GM19455 (cell line): ENCODE measurements around the gene HPSE.
"Not testable (repeated sequence)": the region's sequence is repeated elsewhere in the genome, so short reads cannot be mapped to it uniquely, and the experiment has no call there.

Experiments
- ATAC-seq: cut with Tn5 transposase; IDR thresholded peaks from one replicate; pipeline ENCODE4 v1.9.1; 2021; ENCODE audit not compliant: unreplicated experiment

Gene HPSE

DNA sequence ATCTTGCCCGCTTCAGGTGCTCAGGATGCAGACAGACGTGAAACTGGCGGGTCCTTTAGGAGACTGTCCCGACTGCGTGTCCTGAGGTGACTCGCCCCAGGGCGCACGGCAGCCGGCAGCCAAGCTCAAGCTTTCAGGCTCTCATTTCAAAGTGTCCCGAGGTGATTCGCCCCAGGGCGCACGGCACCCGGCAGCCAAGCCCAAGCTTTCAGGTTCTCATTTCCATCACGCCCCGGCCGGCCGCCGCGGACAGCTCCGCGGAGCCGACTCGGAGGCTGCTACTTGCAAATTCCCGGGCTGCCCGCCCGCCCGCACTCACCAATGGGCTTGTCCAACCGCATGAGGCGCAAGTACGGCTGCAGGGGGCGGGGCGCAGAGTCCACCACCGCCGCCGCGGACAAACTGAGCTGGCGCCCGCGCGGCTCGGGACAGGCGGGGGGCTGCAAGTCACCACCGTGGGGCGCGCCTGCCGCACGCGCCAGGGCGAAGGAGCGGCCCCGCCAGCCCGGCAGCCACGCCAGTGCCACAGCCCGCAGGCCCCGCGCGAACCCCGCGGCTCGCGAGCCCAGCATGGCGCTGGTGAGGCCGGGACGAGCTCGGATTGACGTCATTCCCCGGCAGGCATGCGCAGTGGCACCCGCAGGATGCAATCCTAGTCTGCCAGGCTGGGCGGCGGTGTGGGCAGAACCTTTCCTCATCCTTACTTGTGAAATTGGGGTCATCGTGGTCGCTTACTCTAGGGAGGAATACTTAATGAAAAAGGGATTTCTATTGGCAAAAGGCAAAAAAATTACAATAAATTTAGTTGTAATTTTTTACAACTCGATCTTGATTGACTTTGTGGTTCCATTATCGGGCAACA, 50.2 kb downstream of the HPSE start, which contains the start of gene COQ2:
TSS of gene COQ2 (minus strand) at position 606 of the 862 bp plus-strand sequence. CDS start at position 572, 34 bp downstream.
- peak; percentile 85 for ATAC-seq

DNA sequence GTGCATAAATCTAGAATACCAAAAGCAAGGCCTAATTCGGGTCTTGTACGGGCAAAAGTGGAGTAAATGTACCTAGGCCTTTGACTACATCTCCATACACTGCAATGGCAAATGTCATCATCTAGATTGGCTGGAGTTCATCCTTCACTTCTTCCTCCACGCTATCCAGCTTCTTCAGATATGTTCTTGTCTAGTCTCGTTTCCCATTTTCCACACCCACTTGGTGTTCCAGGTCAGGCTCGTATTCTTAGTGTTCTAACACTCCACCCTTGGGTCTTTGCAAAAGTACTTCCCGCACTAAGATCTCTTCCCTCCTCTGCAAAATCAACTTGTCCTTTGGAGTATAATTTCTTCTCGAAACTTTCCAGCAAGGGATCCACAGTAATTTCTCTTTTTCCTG, 51.5 kb downstream of the HPSE start:
- ATAC-seq = no peak

DNA sequence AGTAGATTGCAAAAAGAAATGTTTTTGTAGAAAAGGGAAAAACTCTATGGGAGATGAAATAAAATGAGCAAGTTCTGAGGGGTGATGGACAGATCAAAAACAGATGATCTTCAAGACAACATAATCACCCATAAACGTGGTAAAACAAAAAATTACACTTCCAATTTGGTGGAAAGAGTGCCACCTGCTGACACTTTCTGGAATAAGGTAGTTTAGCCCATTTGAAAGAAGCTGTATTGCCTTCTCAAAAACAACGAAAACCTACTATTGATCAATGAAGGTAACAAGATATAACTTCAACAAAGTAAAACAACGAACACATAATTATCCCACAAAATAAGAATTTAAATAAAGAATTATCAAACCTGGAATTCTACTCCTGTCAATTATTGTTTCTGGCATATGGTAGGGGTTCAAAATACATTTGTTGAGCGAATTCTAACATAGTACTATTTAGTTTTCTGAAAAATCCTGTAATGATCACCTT, 52.6 kb downstream of the HPSE start:
- ATAC-seq = no peak

DNA sequence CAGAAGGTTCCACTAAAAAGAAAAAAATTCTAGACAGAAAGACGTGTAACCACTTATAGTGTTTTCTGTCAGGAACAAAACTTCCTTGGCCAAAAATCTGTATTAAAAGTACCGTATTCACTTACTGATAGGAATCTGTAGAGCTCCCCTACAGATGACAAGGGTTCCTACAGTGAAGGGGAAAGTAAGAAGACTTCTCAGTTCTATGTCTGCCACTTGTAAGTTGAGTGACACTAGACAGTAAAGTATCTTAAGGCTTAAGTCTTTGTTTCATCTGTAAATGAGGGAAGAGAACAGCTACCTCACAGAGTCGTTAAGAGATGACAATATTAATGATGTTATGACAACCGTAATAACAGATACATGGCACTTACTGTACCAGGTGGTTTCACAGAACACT, 53.3 kb downstream of the HPSE start:
- ATAC-seq = no peak

DNA sequence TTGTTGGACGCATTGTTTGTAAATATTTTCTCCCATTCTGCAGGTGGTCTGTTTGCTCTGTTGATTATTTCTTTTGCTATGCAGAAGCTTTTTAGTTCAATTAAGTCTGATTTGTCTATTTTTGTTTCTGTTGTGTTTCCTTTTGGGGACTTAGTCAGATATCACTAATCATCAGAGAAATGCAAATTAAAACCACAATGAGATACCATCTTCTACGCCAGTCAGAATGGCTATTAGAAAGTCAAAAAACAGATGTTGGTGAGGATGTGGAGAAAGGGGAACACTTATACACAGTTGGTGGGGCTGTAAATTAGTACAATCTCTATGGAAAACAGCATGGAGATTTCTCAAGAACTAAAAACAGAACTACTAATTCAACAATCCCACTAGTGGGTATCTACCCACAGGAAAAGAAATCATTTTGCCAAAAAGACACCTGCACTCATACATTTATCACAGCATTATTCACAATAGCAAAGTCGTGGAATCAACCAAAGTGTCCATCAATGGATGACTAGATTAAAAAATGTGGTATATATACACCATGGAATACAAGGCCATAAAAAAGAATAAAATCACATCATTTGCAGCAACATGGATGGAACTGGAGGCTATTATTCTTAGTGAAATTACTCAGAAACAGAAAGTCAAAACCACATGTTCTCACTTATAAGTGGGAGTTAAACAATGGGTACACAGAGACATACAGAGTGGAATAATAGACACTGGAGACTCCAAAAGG, 58.2 kb downstream of the HPSE start:
- ATAC-seq = peak; percentile 59

DNA sequence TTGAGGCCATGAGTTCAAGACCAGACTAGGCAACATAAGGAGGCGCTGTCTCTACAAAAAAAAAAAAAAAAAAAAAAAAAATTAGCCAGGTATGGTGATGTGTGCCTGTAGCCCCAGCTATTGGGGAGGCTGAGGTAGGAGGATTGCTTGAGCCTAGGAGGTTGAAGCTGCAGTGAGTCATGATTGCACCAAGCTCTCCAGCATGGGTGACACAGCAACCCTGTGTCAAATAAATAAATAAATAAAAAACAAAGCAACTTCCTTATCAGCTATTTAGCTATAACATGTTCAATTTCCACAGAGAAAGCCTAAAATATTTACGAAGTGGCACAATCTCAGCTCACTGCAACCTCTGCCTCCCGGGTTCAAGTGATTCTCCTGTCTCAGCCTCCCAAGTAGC, 60.7 kb downstream of the HPSE start:
- not testable (repeated sequence) for ATAC-seq

DNA sequence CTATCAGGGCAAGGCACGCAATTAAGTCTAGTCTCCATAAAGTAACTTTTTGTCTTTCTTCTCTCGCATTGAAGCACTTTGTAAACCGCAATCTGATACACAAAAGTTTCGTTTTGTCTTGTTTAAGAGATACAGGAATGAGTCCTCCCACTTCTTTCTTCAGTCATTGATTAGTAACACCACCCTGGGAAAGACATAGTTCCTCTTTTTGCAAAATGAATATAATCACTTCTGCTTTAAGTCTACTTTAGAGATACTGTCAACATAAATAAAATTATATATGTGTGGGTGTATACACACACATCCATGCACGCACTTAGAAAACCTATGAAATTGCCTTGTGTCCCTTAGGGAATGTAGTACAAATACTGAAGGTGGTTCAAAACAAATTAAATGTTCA, 61.7 kb downstream of the HPSE start:
- ATAC-seq = peak; percentile 86

DNA sequence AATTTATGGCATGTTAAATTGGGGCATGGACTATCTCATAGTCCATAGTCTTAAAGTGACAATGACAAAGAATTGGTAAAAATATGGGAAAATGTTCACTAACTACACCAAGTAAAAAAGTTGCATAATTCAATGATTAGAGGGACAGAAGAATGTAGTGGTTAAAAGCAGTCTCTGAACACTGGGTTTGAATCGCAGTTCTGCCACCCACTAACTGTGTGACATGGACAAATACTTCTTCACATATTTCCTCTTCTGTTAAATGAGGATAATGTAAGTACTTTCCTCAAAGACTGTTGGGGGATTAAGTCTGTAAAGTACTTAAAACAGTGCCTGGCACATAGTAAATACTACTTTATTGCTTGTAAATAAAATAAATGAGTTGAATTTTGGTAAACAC, 65.4 kb downstream of the HPSE start:
- no peak for ATAC-seq

DNA sequence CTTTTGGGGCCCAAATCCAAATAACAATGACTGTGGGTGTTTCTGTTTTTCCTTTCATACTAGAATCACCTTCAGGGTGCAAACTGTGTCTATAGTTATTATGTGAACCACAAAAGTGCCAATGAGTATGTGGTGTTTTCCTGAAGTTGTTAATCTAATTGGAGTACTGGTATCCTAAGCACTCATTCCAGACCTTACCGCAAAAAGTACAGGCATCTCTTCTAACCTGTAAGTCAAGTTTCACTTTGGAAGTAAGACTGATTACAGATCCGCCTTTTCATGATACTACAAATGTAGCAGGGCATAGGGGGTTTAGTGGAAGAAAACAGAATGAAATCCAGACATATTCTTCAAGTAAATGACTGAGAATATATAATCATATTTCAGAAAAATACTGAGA, 66.2 kb downstream of the HPSE start:
- no peak for ATAC-seq

DNA sequence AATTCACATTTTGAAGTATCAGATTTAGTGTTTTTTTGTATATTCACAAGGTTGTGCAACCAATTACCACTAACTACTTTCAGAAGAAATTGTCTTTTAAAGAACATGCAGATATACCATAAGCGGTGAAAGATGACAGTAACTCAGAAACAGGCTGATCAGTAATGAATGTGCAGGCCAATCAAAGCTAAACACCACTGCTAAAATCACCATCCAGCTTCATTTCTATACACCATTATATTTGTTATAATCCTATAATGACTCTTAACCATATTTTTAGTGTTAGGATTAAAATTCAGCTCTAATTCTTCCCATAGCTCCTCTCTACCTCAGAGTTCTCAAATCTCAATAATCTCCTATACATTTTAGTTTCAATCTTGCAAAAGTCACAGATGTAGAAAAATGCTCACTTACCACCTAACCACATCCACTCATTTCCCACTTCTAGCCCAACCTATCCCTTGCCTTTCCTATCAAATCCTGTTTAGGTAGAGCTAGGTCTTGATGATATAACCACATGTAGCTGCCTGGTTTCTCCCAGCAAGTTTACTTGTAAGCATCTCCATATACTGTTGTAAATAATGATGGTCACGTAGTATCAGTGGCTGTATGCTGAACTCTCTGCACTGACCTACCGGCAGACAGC, 66.7 kb downstream of the HPSE start:
- ATAC-seq = no peak

DNA sequence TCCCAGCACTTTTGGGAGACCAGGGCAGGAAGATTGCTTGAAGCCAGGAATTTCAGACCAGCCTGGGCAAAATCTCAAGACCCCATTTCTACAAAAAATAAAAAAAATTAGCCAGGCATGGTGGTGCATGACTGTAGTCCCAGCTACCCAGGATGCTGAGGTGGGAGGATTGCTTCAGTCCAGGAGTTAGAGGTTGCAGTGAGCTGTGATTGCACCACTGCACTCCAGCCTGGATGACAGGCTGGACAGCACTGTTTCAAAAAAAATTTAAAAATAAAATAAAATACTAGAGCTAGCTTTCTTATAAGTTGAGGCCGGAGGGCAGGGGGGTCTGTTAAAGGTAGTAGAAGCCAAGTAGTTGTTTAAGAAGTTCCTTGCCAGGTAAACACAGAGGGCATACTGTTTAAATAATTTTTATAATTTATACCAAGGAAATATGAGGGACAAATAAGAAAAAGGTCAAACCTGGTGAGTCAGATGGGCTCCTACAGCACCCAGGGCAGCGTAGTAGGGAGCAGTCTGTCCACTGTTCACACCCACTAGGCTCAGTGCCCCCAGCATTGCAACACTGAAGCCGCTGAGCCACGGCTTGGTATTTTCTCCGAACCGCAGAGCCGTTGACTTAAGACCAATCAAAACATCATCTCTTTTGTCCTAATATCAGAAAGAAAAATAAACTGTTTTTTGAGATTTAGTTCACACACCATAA, 67.4 kb downstream of the HPSE start:
- ATAC-seq = no peak

DNA sequence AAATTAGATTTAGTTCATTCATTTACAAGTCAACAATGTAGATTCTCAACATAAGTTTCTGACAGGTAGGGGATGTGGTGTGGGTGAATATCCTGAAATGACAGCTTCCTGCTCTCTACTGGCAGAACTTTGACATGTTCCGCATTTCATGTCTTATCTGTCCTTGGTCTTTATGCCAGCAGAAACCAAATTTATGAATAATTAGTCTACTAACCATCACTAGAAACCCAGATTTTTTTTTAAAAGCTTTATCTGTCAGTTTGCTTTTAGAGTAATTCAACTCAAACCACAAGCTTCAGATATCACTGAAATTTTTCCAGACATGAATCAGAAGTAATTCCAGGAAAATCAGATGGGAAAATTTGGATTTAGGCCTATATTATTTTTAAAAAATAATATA, 68.0 kb downstream of the HPSE start:
- ATAC-seq = no peak

DNA sequence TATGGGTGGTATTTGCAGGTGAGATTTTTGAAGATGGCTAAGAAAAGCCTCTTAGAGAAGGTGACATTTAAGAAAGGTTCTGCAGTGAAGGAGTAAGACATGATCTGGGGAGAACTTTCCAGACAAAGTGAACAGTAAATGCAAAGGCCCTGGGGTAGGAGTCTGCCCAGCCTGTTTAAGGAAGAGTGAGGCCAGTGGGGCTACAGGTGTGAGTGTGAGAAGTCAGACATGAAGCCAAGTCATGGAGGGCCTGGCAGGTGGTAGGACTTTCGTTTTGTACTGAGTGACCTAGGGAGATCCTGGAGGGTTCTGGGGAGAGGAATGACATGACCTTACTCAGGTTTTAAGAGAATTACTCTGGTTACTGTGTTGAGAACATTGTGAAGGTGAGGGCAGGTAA, 71.5 kb downstream of the HPSE start:
- no peak for ATAC-seq

DNA sequence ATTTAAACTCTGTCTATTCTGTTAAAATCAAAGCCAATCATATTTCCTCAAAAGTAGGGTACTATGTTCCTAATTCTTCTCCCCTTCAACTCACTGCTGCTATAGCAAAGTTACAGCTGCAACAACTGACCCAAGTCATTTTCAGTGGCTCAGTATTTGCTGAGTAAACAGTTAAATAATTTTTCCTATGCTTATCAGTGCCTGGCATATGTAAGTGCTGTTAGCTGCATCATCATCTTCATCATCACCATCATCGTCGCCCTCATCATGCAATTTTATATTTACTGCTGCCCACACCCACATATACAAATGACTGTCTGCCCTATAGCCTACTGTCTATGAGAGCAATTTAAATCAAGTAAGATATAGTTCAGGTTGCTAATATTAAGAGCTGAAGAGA, 72.0 kb downstream of the HPSE start:
- ATAC-seq = no peak

DNA sequence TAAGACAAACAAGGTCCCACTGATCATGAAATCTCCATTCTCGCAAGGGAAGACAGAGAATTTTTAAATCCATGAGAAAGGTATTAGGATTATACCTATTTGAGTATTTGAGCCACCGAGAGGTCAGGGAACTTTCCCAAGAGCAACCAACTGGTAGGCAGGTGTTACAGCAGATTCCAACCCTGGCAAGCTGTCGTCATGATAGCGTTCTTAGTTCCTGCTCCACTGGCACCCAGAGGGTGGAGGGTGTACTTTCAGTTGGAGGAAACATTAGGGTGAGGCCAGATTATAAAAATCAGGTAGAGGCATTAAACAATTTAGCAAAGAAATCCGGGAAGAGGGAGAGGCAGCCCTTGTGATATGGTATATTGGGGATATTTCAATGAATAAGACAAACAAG, 73.3 kb downstream of the HPSE start:
- no peak for ATAC-seq

DNA sequence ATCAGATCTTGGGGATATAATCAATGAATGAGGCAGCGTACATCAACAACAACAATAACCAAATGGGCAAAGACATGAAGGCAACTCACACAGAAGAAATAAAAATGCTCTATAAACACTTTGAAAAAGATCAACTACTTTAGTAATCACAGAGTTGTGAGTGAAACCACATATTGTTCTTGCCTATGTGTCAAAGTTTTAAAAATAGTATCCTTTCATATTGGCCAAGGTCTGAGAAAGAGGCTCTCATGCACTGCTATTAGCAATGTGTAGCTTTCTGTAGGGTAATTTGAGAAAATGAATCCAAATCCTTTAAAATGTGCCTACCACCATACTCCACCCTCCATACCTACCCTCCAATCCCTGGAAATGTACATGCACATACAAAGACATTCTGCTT, 75.1 kb downstream of the HPSE start:
- ATAC-seq = no peak

DNA sequence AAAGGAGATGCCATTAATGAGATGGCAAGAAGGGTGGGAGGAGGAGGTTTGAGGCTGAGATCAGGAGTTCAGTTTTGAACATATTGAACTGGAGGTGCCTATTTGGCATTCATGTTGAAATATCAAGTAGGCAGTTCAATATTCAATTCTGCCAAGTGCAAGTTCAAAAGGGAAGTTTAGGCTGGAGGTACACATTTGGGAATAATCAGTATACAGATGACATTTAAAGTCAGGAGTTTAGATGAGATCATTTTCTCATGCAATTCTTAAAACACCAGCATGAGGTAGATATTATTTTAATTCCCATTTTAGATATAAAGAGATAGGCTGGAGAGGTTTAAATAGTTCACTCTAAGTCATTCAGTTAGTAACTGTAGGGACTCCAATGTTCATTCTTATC, 76.2 kb downstream of the HPSE start:
- no peak for ATAC-seq

DNA sequence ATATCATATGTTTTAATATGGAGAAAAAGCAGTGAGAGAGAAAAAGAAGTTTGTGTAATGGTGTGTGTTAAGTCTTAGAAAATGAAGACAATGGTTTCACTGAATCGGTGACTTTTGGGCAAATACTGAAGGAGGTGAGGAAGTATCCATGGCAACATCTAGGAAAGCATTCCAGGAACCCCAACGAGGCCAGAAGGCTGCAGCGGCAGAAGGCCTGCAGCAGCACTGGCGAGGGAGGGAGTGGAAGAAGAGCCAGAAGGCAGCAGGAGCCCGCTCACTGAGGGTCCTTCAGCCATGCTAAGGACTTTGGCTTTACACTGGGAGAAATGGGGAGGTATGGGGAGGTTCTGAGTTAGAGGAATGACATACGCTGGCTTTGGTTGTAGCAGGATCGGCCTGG, 76.8 kb downstream of the HPSE start:
- no peak for ATAC-seq

DNA sequence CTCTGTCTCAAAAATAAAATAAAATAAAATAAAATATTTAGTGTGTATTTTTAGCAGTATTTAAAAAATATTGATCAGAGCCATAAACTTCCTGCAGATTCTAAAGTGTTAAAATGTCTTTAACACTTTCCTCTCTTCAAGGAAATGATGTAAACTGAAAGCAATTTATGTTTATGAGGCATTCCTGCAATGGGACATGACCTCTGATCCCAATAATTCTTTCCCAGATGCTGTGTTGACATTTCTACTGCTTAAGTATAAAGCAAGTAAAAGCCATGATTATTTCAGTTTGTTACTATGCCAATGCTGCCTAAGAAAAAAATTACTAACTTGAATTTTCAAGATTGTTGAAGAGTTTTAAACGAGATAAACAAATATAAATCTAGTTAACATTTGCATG, 79.1 kb downstream of the HPSE start:
- ATAC-seq = no peak

DNA sequence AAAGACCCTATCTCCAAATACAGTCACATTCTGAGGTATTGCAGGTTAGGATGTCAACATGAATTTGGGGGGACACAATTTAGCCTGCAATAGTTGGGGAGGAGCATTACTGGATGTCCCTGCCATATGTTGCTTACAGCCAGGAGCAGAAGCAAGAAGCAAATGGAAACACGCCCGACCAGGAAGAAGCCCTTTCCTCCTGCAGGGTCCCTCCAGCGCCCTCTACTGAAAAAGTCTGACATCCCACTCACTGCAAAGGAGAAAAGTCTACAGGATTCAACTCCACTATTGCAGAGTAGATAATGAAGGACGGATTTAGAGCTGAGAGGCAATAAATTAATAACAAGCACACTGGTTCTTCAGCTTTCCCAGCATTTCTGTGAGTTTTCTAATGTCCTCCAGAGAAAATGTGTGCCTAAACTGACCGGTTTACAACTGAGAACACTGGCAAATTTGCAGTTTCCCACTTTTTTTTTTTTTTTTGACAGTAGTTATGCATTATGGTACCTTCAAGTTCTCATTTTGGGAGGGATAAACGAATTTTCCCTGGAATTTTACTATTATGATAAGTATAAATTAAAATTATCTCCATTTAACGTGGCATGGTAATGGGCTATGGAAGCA, 81.8 kb downstream of the HPSE start:
- peak; percentile 57 for ATAC-seq

DNA sequence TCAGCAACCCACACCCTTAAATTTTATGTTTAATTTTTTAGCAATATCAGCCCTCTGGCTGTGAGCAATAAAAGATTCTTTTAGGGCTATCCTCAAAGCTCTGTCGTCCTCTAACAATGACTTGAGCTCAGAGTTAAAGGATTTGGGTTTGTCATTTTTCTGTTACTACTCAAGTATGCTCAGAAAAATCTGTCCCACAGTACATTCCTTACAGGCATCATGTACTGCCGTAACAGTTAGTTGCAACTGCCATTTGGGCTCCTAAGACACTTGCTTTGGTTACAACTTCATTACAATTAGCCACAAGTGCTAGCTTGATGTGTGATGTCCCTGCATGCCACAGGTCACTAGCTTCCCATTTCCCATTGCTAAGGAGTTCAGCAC, 83.2 kb downstream of the HPSE start:
- no peak for ATAC-seq
